ENCODE measurements around the gene KCTD6. TPM values are rescaled to one million over a fixed set of nuclear protein-coding genes. Genes with fewer than 3 reads are reported as not detected.
A peak's percentile ranks its signal among the peaks of the same experiment; 100 is the strongest.

The KCTD6 gene
- total and polyA plus RNA-seq, 10 donors: 7.3 to 23.5 (median 10.9) TPM

DNA sequence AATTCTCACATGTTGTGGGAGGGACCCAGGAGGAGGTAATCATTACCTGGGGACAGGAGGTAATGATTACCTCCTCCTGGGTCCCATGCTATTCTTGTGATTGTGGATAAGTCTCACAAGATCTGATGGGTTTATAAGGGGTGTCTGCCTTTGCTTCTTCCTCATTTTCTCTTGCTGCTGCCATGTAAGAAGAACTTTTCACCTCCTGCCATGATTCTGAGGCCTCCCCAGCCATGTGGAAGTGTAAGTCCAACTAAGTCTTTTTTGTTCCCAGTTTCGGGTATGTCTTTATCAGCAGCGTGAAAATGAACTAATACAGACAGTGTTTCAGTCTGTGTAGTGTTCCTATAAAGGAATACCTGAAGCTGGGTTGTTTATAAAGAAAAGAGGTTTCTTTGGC is 13.1 kb upstream of the KCTD6 start:
- peaks cover 0 to 46% (median 28%) of the 10 kb centered on the region in 6 donors for H3K4me1 ChIP-seq

DNA sequence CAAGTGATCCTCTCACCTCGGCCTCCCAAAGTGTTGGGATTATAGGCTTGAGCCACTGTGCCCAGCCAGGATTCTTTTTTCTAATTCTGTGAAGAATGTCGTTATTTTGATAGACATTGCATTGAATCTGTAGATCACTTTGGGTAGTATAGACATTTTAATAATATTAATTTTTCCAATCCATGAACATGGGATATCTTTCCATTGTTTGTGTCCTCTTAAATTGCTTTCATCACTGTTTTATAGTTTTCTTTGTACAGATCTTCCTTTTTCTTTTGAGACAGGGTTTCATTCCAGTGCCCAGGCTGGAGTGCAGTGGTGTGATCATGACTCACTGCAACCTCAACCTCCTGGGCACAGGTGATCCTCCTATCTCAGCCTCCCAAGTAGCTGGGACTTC is 11.6 kb upstream of the KCTD6 start:
- Histone ChIP-seq H3K4me3 (no peak overlapping the region), H3K27me3 (replicated peaks in 1 of 7) (no peaks in the 10 kb centered on the region), H3K27ac (no peak overlapping the region), H3K36me3 (no peaks in the 10 kb centered on the region), H3K4me1 (peaks cover 0 to 46% (median 22%) of the 10 kb centered on the region in 6 donors), H3K9me3 (no peaks in the 10 kb centered on the region)
- DNase-seq: no peak
- WGBS, 5 donors: 88 to 94% (median 91%) methylated on average over 2 of the region's 2 CpGs
- intact Hi-C loops (cut with DNase I; ENCODE audit: low total_unique reads): no loop called here
- TF ChIP-seq POLR2A (IDR thresholded peaks at IDR 0.05) (no peak), POLR2AphosphoS5 (IDR thresholded peaks at IDR 0.05) (no peak)
- TF ChIP-seq, protein P1, sequence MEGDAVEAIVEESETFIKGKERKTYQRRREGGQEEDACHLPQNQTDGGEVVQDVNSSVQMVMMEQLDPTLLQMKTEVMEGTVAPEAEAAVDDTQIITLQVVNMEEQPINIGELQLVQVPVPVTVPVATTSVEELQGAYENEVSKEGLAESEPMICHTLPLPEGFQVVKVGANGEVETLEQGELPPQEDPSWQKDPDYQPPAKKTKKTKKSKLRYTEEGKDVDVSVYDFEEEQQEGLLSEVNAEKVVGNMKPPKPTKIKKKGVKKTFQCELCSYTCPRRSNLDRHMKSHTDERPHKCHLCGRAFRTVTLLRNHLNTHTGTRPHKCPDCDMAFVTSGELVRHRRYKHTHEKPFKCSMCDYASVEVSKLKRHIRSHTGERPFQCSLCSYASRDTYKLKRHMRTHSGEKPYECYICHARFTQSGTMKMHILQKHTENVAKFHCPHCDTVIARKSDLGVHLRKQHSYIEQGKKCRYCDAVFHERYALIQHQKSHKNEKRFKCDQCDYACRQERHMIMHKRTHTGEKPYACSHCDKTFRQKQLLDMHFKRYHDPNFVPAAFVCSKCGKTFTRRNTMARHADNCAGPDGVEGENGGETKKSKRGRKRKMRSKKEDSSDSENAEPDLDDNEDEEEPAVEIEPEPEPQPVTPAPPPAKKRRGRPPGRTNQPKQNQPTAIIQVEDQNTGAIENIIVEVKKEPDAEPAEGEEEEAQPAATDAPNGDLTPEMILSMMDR (IDR thresholded peaks at IDR 0.05 in 8 of 11, conservative IDR thresholded peaks at IDR 0.05 in 3 of 11): no peak

More for the DNA sequence above, 13.1 kb upstream of the KCTD6 start:
- H3K27ac ChIP-seq: peak overlapping the region in 4 of 8 donors; percentile 23 to 50 (median 40)
- H3K9me3 ChIP-seq: no peaks in the 10 kb centered on the region
- no peak for DNase-seq
- intact Hi-C loops (cut with DNase I; ENCODE audit: low total_unique reads): no loop called here
- WGBS, 5 donors: 73 to 91% (median 89%) methylated on average over 2 of the region's 2 CpGs
- no peak overlapping the region for H3K4me3 ChIP-seq
- no peaks in the 10 kb centered on the region for H3K36me3 ChIP-seq
- TF ChIP-seq POLR2AphosphoS5 (IDR thresholded peaks at IDR 0.05): no peak
- no peak for TF ChIP-seq POLR2A (IDR thresholded peaks at IDR 0.05)
- TF ChIP-seq, protein P1 (IDR thresholded peaks at IDR 0.05 in 8 of 11, conservative IDR thresholded peaks at IDR 0.05 in 3 of 11): no peak
- H3K27me3 ChIP-seq (replicated peaks in 1 of 7): no peaks in the 10 kb centered on the region

- Histone ChIP-seq H3K27me3 (replicated peaks in 1 of 7) (no peaks in the 10 kb centered on the region), H3K36me3 (no peaks in the 10 kb centered on the region), H3K27ac (peak overlapping the region in 3 of 8 donors; percentile 36 to 71 (median 60)), H3K9me3 (no peaks in the 10 kb centered on the region), H3K4me3 (no peak overlapping the region), H3K4me1 (peaks cover 0 to 60% (median 18%) of the 10 kb centered on the region in 6 donors)
- no peak for DNase-seq
- TF ChIP-seq, protein P1 (IDR thresholded peaks at IDR 0.05 in 8 of 11, conservative IDR thresholded peaks at IDR 0.05 in 3 of 11): no peak
- TF ChIP-seq POLR2A (IDR thresholded peaks at IDR 0.05): no peak
- no peak for TF ChIP-seq POLR2AphosphoS5 (IDR thresholded peaks at IDR 0.05)
- 61 to 77% (median 65%) methylated on average over 8 of the region's 8 CpGs for WGBS, 5 donors
- intact Hi-C loops (cut with DNase I; ENCODE audit: low total_unique reads): no loop called here
Measured at GRCh38 chr3:58482917-58483636, 8.8 kb upstream of the KCTD6 start.

DNA sequence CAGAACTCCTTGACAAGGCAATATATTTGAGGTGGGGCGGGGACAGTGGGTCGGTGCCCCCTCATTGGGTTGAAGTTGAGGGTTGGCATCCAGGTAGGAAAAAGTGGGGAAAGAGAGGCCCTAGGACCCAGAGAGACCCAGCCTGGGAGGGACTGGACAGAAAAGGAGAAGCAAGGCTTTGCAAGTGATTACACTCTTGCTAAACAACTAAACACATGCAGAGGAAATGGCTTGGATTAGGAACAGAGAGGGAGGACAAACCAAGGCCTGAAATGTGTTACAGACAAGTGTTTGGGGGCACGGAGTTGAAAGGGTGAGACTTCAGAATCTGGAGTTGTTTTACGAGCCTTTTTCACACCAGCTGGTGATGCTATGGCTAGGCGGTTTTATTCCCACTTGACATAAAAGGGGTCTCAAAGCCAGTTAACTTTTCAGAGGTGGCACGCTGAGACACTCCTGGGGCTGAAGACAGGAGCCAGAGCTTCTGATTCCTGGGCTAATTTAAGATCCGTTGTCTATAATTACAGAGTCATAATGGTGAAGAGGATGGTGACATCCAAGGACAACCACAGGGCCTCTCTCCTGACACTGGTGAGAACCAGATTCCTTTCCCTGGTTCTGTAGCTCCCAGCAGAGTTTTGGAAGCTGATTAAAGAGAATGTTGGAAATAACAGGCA is 7.7 kb upstream of the KCTD6 start:
- H3K27ac ChIP-seq: peak overlapping the region in 7 of 8 donors; percentile 13 to 78 (median 60)
- H3K4me1 ChIP-seq: peaks cover 0 to 53% (median 18%) of the 10 kb centered on the region in 6 donors
- H3K4me3 ChIP-seq: no peak overlapping the region
- DNase-seq: no peak
- H3K36me3 ChIP-seq: no peaks in the 10 kb centered on the region
- no peaks in the 10 kb centered on the region for H3K9me3 ChIP-seq
- intact Hi-C loops (cut with DNase I; ENCODE audit: low total_unique reads): no loop called here
- no peaks in the 10 kb centered on the region for H3K27me3 ChIP-seq (replicated peaks in 1 of 7)
- WGBS, 5 donors: 55 to 76% (median 63%) methylated on average over 7 of the region's 7 CpGs
- TF ChIP-seq POLR2AphosphoS5 (IDR thresholded peaks at IDR 0.05): no peak
- TF ChIP-seq POLR2A (IDR thresholded peaks at IDR 0.05): no peak
- TF ChIP-seq, protein P1 (IDR thresholded peaks at IDR 0.05 in 8 of 11, conservative IDR thresholded peaks at IDR 0.05 in 3 of 11): no peak
